SK-N-SH (cell line): Measurements from ENCODE around the gene CIAO2A. TPM values are rescaled to one million over a fixed set of nuclear protein-coding genes. Genes with fewer than 3 reads are reported as not detected.
"Not testable (repeated sequence)": the region's sequence is repeated elsewhere in the genome, so short reads cannot be mapped to it uniquely, and the experiment has no call there.

ENCODE experiments used
- CTCF ChIA-PET: fragments of 300-600, 350-600 bp; formaldehyde crosslinking; extraction: SDS; loops from one replicate; lab custom pipeline; 2021; lab: Yijun Ruan, JAX
- POLR2A ChIA-PET: fragments of 350-600 bp; sonication (Branson Sonifier 250); formaldehyde crosslinking; extraction: SDS; loops from one replicate; lab custom pipeline; 2020; ENCODE audit warnings: antibody characterized with exemption, inconsistent platforms; lab: Yijun Ruan, JAX
- DNase-seq: peaks from one replicate; pipeline ENCODE4 v3.0.0; 2012
- H2AFZ ChIP-seq: fragments of 200-600 bp; sonication (generic); 2 replicates; pipeline ENCODE4 v1.8.1; 2016; ENCODE audit warnings: antibody characterized with exemption, mild to moderate bottlenecking, low read depth
- H3F3A ChIP-seq: fragments of 200-600 bp; sonication (generic); replicated peaks from 2 replicates; pipeline ENCODE3; 2016; ENCODE audit warnings: antibody characterized with exemption, mild to moderate bottlenecking; ENCODE audit not compliant: insufficient read depth
- H3K27ac ChIP-seq, 2 experiments: fragments of 200-500 bp in 1 of 2; fragments of 200-600 bp in 1 of 2; sonication (Bioruptor generic) in 1 of 2; sonication (generic), shearing (Covaris generic) in 1 of 2; 2 replicates each; pipeline versions ENCODE4 v1.5.1 to v1.6.1; 2014 to 2016; ENCODE audit warnings: low read depth in 2 of 2, inconsistent platforms in 1 of 2, low read length in 1 of 2, mild to moderate bottlenecking in 1 of 2, mixed read lengths in 1 of 2
- H3K27me3 ChIP-seq: fragments of 200-600 bp; sonication (generic), shearing (Covaris generic); 2 replicates; pipeline ENCODE4 v1.6.1; 2016; ENCODE audit warnings: mixed run types; ENCODE audit not compliant: insufficient read depth
- H3K36me3 ChIP-seq, 2 experiments: fragments of 200-500 bp in 1 of 2; fragments of 200-600 bp in 1 of 2; sonication (Bioruptor generic) in 1 of 2; sonication (generic) in 1 of 2; replicated peaks in 1 of 2; 2 replicates each; pipeline versions ENCODE3 to v1.5.1; 2014 to 2016; ENCODE audit warnings: low read length in 1 of 2, mild to moderate bottlenecking in 1 of 2; ENCODE audit not compliant: insufficient read depth in 2 of 2, control insufficient read depth in 1 of 2
- H3K4me1 ChIP-seq, 2 experiments: fragments of 200-500 bp in 1 of 2; fragments of 200-600 bp in 1 of 2; sonication (Bioruptor generic) in 1 of 2; sonication (generic), shearing (Covaris generic) in 1 of 2; 2 replicates each; pipeline versions ENCODE4 v1.5.1 to v1.6.1; 2014 to 2016; ENCODE audit warnings: low read depth in 1 of 2, low read length in 1 of 2, mixed run types in 1 of 2; ENCODE audit not compliant: insufficient read depth in 2 of 2, control insufficient read depth in 1 of 2
- H3K4me2 ChIP-seq: fragments of 200-600 bp; sonication (generic), shearing (Covaris generic); 2 replicates; pipeline ENCODE4 v1.6.1; 2017; ENCODE audit warnings: mixed run types
- H3K4me3 ChIP-seq, 2 experiments: fragments of 200-500 bp in 1 of 2; fragments of 200-600 bp in 1 of 2; sonication (Bioruptor generic) in 1 of 2; sonication (generic), shearing (Covaris generic) in 1 of 2; 2 replicates each; pipeline versions ENCODE4 v1.5.1 to v1.8.1; 2014 to 2016; ENCODE audit warnings: low read depth in 2 of 2, inconsistent platforms in 1 of 2, low read length in 1 of 2, mild to moderate bottlenecking in 1 of 2, mixed read lengths in 1 of 2, moderate library complexity in 1 of 2
- H3K79me2 ChIP-seq: fragments of 200-600 bp; sonication (generic); 2 replicates; pipeline ENCODE4 v1.8.1; 2017; ENCODE audit warnings: mild to moderate bottlenecking; ENCODE audit not compliant: insufficient read depth
- H3K9ac ChIP-seq: fragments of 200-600 bp; sonication (generic); 2 replicates; pipeline ENCODE4 v1.6.1; 2017; ENCODE audit warnings: mixed run types
- H3K9me2 ChIP-seq: fragments of 200-600 bp; sonication (generic); 2 replicates; pipeline ENCODE4 v1.6.1; 2017; ENCODE audit warnings: mixed run types
- H3K9me3 ChIP-seq: fragments of 200-600 bp; sonication (generic); 2 replicates; pipeline ENCODE4 v1.6.1; 2017; ENCODE audit warnings: mixed run types, mild to moderate bottlenecking, moderate library complexity
- H4K20me1 ChIP-seq: fragments of 200-600 bp; sonication (generic); 2 replicates; pipeline ENCODE4 v1.6.1; 2017; ENCODE audit warnings: mild to moderate bottlenecking, mixed run types; ENCODE audit not compliant: insufficient read depth
- CHD2 ChIP-seq: fragments of 150-350 bp; IDR thresholded peaks from 2 replicates; pipeline ENCODE4 v1.6.1; 2018; ENCODE audit warnings: low read length; ENCODE audit not compliant: partially characterized antibody
- EP300 ChIP-seq, 2 experiments: IDR thresholded peaks; 2 replicates each; pipeline versions ENCODE4 v1.4.0 to v1.6.1; 2012; ENCODE audit warnings: borderline replicate concordance in 1 of 2, low read depth in 1 of 2, low read length in 1 of 2
- FOSL2 ChIP-seq: IDR thresholded peaks from 2 replicates; pipeline ENCODE4 v1.4.0; 2012; ENCODE audit warnings: low read depth, mild to moderate bottlenecking, moderate library complexity, borderline replicate concordance
- FOXM1 ChIP-seq: IDR thresholded peaks from 2 replicates; pipeline ENCODE4 v1.4.0; 2012; ENCODE audit warnings: low read depth, mild to moderate bottlenecking
- GABPA ChIP-seq: IDR thresholded peaks from 2 replicates; pipeline ENCODE4 v1.4.0; 2012; ENCODE audit warnings: low read depth, mild to moderate bottlenecking
- IRF3 ChIP-seq: fragments of 150-350 bp; IDR thresholded peaks from 2 replicates; pipeline ENCODE4 v1.6.1; 2016; ENCODE audit warnings: mild to moderate bottlenecking, low read depth, low read length
- JUND ChIP-seq: IDR thresholded peaks from 2 replicates; pipeline ENCODE4 v1.4.0; 2012
- MAX ChIP-seq: IDR thresholded peaks from 2 replicates; pipeline ENCODE4 v1.4.0; 2012; ENCODE audit warnings: low read depth
- MXI1 ChIP-seq: IDR thresholded peaks from 2 replicates; pipeline ENCODE4 v1.6.1; 2012; ENCODE audit warnings: mild to moderate bottlenecking, low read depth, low read length, improper control_type of control experiment
- NFIC ChIP-seq: IDR thresholded peaks from 2 replicates; pipeline ENCODE4 v1.4.0; 2012; ENCODE audit warnings: borderline replicate concordance
- NRF1 ChIP-seq: IDR thresholded peaks from 2 replicates; pipeline ENCODE4 v1.6.1; 2012; ENCODE audit warnings: low read depth, mild to moderate bottlenecking, low read length
- RAD21 ChIP-seq: IDR thresholded peaks from 2 replicates; pipeline ENCODE4 v1.6.1; 2012; ENCODE audit warnings: mild to moderate bottlenecking, low read length
- REST ChIP-seq: IDR thresholded peaks from 2 replicates; pipeline ENCODE4 v1.6.1; 2012; ENCODE audit warnings: mild to moderate bottlenecking, low read depth, low read length, moderate library complexity
- RXRA ChIP-seq: IDR thresholded peaks from 2 replicates; pipeline ENCODE4 v1.4.0; 2012; ENCODE audit warnings: low read depth, mild to moderate bottlenecking, borderline replicate concordance
- SIN3A ChIP-seq: IDR thresholded peaks from 2 replicates; pipeline ENCODE4 v1.6.1; 2012; ENCODE audit warnings: low read depth, mild to moderate bottlenecking, low read length, moderate library complexity, borderline replicate concordance
- TCF12 ChIP-seq: IDR thresholded peaks from 2 replicates; pipeline ENCODE4 v1.4.0; 2012
- YY1 ChIP-seq: IDR thresholded peaks from 2 replicates; pipeline ENCODE4 v1.4.0; 2012; ENCODE audit warnings: low read depth, mild to moderate bottlenecking
- ZBTB33 ChIP-seq: IDR thresholded peaks from 2 replicates; pipeline ENCODE4 v1.4.0; 2012; ENCODE audit warnings: low read depth, borderline replicate concordance
- WGBS: methylation state at CpG from one replicate; pipeline ENCODE4 v1.1.6; 2017; ENCODE audit warnings: low lambda C conversion rate; 5-methylcytosine and 5-hydroxymethylcytosine counted together
- polyA plus RNA-seq, 3 experiments: library from polyadenylated mRNA; depleted of rRNA; stranded (reverse); fragments of >200 nt; gene quantifications; 2 replicates each; pipeline ENCODE4 v1.2.3, GENCODE V29; 2012

Gene CIAO2A
- polyA plus RNA-seq, 1 of the 3 experiments (the other 2 are of a cell fraction) = 65.3 TPM

GRCh38 chr15:64058279-64058678, 35.4 kb downstream of the CIAO2A start (continued):
- TF ChIP-seq ZBTB33 = no peak
- TF ChIP-seq MXI1 = no peak
- no peak for TF ChIP-seq SIN3A
- no peak for TF ChIP-seq REST
- TF ChIP-seq RAD21 = no peak
- no peak for TF ChIP-seq EP300 (IDR thresholded peaks at IDR 0.05; ENCODE audit: borderline replicate concordance in 1 of 2, low read depth in 1 of 2, low read length in 1 of 2)
- no peak for TF ChIP-seq FOXM1

GRCh38 chr15:64053674-64054073, 40.0 kb downstream of the CIAO2A start:
- H3K27ac ChIP-seq, H3K79me2 ChIP-seq, POLR2A ChIA-PET, H3K9me3 ChIP-seq, H4K20me1 ChIP-seq, H3K36me3 ChIP-seq, H3K4me2 ChIP-seq, H3K27me3 ChIP-seq, H2AFZ ChIP-seq, DNase-seq, H3K9ac ChIP-seq, H3K4me3 ChIP-seq, H3F3A ChIP-seq, H3K4me1 ChIP-seq, H3K9me2 ChIP-seq: not testable (repeated sequence)
- CTCF ChIA-PET = interaction anchor here (0.7 to 3.1 kb wide), 4 partner anchors 13 to 444 kb away, joined by 3 to 11 read pairs (median 4); no protein-coding TSS in a partner anchor
- WGBS = 85% methylated on average over 12 of the region's 12 CpGs

GRCh38 chr15:64052925-64053491, 40.6 kb downstream of the CIAO2A start:
- H3K4me3 ChIP-seq = no peak overlapping the region
- H4K20me1 ChIP-seq = no peaks in the 10 kb centered on the region
- H3K9ac ChIP-seq = no peak overlapping the region
- no peaks in the 10 kb centered on the region for H3K79me2 ChIP-seq
- POLR2A ChIA-PET = no interaction called here
- no peak for DNase-seq
- 88% methylated on average over 5 of the region's 5 CpGs for WGBS
- no peaks in the 10 kb centered on the region; the same call in 1 of the 2 replicates for H3K9me3 ChIP-seq
- peaks cover 0 to 3% of the 10 kb centered on the region in 2 experiments; a peak in 1 of 4 replicates for H3K4me1 ChIP-seq
- no peak overlapping the region for H3K27ac ChIP-seq
- H2AFZ ChIP-seq = no peak overlapping the region
- H3K27me3 ChIP-seq = no peaks in the 10 kb centered on the region
- no peaks in the 10 kb centered on the region for H3F3A ChIP-seq
- no peaks in the 10 kb centered on the region for H3K36me3 ChIP-seq
- H3K4me2 ChIP-seq = no peak overlapping the region
- CTCF ChIA-PET = interaction anchor here (1.8 to 3.1 kb wide), 2 partner anchors 13 to 108 kb away, joined by 4 to 11 read pairs; no protein-coding TSS in a partner anchor
- no peak for TF ChIP-seq TCF12
- no peak for TF ChIP-seq RXRA
- no peak for TF ChIP-seq NFIC
- no peak for TF ChIP-seq YY1
- no peak for TF ChIP-seq CHD2
- no peak for TF ChIP-seq NRF1
- no peak for TF ChIP-seq MAX
- no peak for TF ChIP-seq IRF3
- TF ChIP-seq GABPA = no peak
- no peak for TF ChIP-seq JUND
- no peak for TF ChIP-seq FOSL2
- no peak for TF ChIP-seq EP300 (IDR thresholded peaks at IDR 0.05; ENCODE audit: borderline replicate concordance in 1 of 2, low read depth in 1 of 2, low read length in 1 of 2)
- no peaks in the 10 kb centered on the region for H3K9me2 ChIP-seq
